ENCODE measurements around the gene CCDC27. TPM values are rescaled to one million over a fixed set of nuclear protein-coding genes. Genes with fewer than 3 reads are reported as not detected.

The CCDC27 gene
- total RNA-seq, 4 donors from 2014 or later: not detected

GRCh38 chr1:3787745-3788605, 35.7 kb downstream of the CCDC27 start:
- no peaks in the 10 kb centered on the region for H3K9me3 ChIP-seq
- no peak overlapping the region for H3K27ac ChIP-seq
- H3K27me3 ChIP-seq: no peaks in the 10 kb centered on the region
- no peak for DNase-seq
- peaks cover 0 to 58% (median 0%) of the 10 kb centered on the region in 3 donors for H3K36me3 ChIP-seq
- no peak for TF ChIP-seq CTCF (IDR thresholded peaks at IDR 0.05)
- TF ChIP-seq POLR2A (IDR thresholded peaks at IDR 0.05): no peak
- H3K4me3 ChIP-seq: no peak overlapping the region
- H3K4me1 ChIP-seq: peaks cover 0 to 12% (median 0%) of the 10 kb centered on the region in 4 donors

- H3K4me3 ChIP-seq: no peak overlapping the region
- H3K27ac ChIP-seq: no peak overlapping the region
- TF ChIP-seq CTCF (IDR thresholded peaks at IDR 0.05) (no peak), POLR2A (IDR thresholded peaks at IDR 0.05) (no peak)
- no peaks in the 10 kb centered on the region for H3K27me3 ChIP-seq
- peaks cover 0 to 49% (median 0%) of the 10 kb centered on the region in 3 donors for H3K36me3 ChIP-seq
- H3K4me1 ChIP-seq: peaks cover 0 to 20% (median 2%) of the 10 kb centered on the region in 4 donors
- no peaks in the 10 kb centered on the region for H3K9me3 ChIP-seq
- no peak for DNase-seq
Measured at GRCh38 chr1:3788756-3789420, 36.6 kb downstream of the CCDC27 start.

GRCh38 chr1:3789421-3790300, 37.4 kb downstream of the CCDC27 start:
- Histone ChIP-seq H3K27me3 (no peaks in the 10 kb centered on the region), H3K9me3 (no peaks in the 10 kb centered on the region), H3K27ac (no peak overlapping the region), H3K4me1 (peaks cover 0 to 28% (median 8%) of the 10 kb centered on the region in 4 donors), H3K36me3 (peaks cover 0 to 41% (median 0%) of the 10 kb centered on the region in 3 donors), H3K4me3 (no peak overlapping the region)
- no peak for TF ChIP-seq CTCF (IDR thresholded peaks at IDR 0.05)
- TF ChIP-seq POLR2A (IDR thresholded peaks at IDR 0.05): no peak
- DNase-seq: no peak

- no peak for DNase-seq
- H3K27me3 ChIP-seq: no peaks in the 10 kb centered on the region
- H3K4me3 ChIP-seq: no peak overlapping the region
- no peaks in the 10 kb centered on the region for H3K9me3 ChIP-seq
- H3K27ac ChIP-seq: no peak overlapping the region
- TF ChIP-seq CTCF (IDR thresholded peaks at IDR 0.05) (no peak), POLR2A (IDR thresholded peaks at IDR 0.05) (no peak)
- H3K36me3 ChIP-seq: peaks cover 0 to 33% (median 0%) of the 10 kb centered on the region in 3 donors
- H3K4me1 ChIP-seq: peaks cover 3 to 36% (median 13%) of the 10 kb centered on the region in 4 donors
Measured at GRCh38 chr1:3790500-3790923, 38.3 kb downstream of the CCDC27 start.

GRCh38 chr1:3790952-3791351, 38.7 kb downstream of the CCDC27 start:
- no peaks in the 10 kb centered on the region for H3K9me3 ChIP-seq
- no peak overlapping the region for H3K27ac ChIP-seq
- peaks cover 0 to 28% (median 0%) of the 10 kb centered on the region in 3 donors for H3K36me3 ChIP-seq
- no peak for DNase-seq
- TF ChIP-seq CTCF (IDR thresholded peaks at IDR 0.05): no peak
- TF ChIP-seq POLR2A (IDR thresholded peaks at IDR 0.05): no peak
- no peak overlapping the region for H3K4me3 ChIP-seq
- H3K27me3 ChIP-seq: no peaks in the 10 kb centered on the region
- peaks cover 3 to 38% (median 16%) of the 10 kb centered on the region in 4 donors for H3K4me1 ChIP-seq

Measured in Peyer's patch (tissue), 4 donors.